Trophoblast cell (in vitro differentiated cells and primary cell): Measurements from ENCODE around the gene CAMSAP1.
A peak's percentile ranks its signal among the peaks of the same experiment; 100 is the strongest.
"Not testable (repeated sequence)": the region's sequence is repeated elsewhere in the genome, so short reads cannot be mapped to it uniquely, and the experiment has no call there.

Experiments used
- DNase-seq, 2 donors: peaks; one replicate each; pipeline ENCODE4 v3.0.0-alpha.2; 2016
- H2AFZ ChIP-seq: 2 replicates; pipeline ENCODE4 v1.6.1; 2013; ENCODE audit warnings: low read length, moderate library complexity, mild to moderate bottlenecking; ENCODE audit not compliant: insufficient read depth, poor library complexity
- H2AK5ac ChIP-seq: 2 replicates; pipeline ENCODE4 v1.6.1; 2013; ENCODE audit warnings: mild to moderate bottlenecking, low read length
- H2BK120ac ChIP-seq: 2 replicates; pipeline ENCODE4 v1.6.1; 2013; ENCODE audit warnings: low read length, mild to moderate bottlenecking, moderate library complexity; ENCODE audit not compliant: insufficient read depth, poor library complexity
- H2BK12ac ChIP-seq: 2 replicates; pipeline ENCODE4 v1.6.1; 2013; ENCODE audit warnings: mild to moderate bottlenecking, low read length, moderate library complexity
- H2BK5ac ChIP-seq: 2 replicates; pipeline ENCODE4 v1.6.1; 2013; ENCODE audit warnings: low read length, low read depth, moderate library complexity, mild to moderate bottlenecking; ENCODE audit not compliant: poor library complexity
- H3K14ac ChIP-seq: 2 replicates; pipeline ENCODE4 v1.6.1; 2013; ENCODE audit warnings: mild to moderate bottlenecking, low read length
- H3K18ac ChIP-seq: 2 replicates; pipeline ENCODE4 v1.6.1; 2013; ENCODE audit warnings: mild to moderate bottlenecking, low read length
- H3K23ac ChIP-seq: 2 replicates; pipeline ENCODE4 v1.6.1; 2013; ENCODE audit warnings: low read length
- H3K27ac ChIP-seq: 2 replicates; pipeline ENCODE4 v1.5.1; 2013; ENCODE audit warnings: low read depth, mild to moderate bottlenecking, inconsistent platforms, low read length, moderate library complexity
- H3K27me3 ChIP-seq: 2 replicates; pipeline ENCODE4 v1.6.1; 2013; ENCODE audit warnings: inconsistent platforms, mild to moderate bottlenecking, low read length, moderate library complexity; ENCODE audit not compliant: insufficient read depth
- H3K36me3 ChIP-seq, 2 experiments: 1 replicate in 1 of 2; 2 replicates in 1 of 2; pipeline ENCODE4 v1.6.1; 2013; ENCODE audit warnings: low read length in 2 of 2, mild to moderate bottlenecking in 2 of 2, moderate library complexity in 1 of 2; ENCODE audit not compliant: insufficient read depth in 2 of 2, control insufficient read depth in 1 of 2
- H3K4ac ChIP-seq: 2 replicates; pipeline ENCODE4 v1.6.1; 2013; ENCODE audit warnings: low read depth, mild to moderate bottlenecking, low read length, moderate library complexity
- H3K4me1 ChIP-seq, 2 experiments: 1 replicate in 1 of 2; 2 replicates in 1 of 2; pipeline ENCODE4 v1.6.1; 2013; ENCODE audit warnings: low read length in 2 of 2, mild to moderate bottlenecking in 2 of 2, moderate library complexity in 1 of 2; ENCODE audit not compliant: insufficient read depth in 2 of 2, control insufficient read depth in 1 of 2
- H3K4me2 ChIP-seq: 2 replicates; pipeline ENCODE4 v1.6.1; 2013; ENCODE audit warnings: inconsistent platforms, mild to moderate bottlenecking, low read length, moderate library complexity
- H3K4me3 ChIP-seq: 2 replicates; pipeline ENCODE4 v1.5.1; 2013; ENCODE audit warnings: mild to moderate bottlenecking, low read depth, low read length, inconsistent platforms
- H3K79me1 ChIP-seq: one replicate; pipeline ENCODE4 v1.6.1; 2013; ENCODE audit warnings: low read length
- H3K79me2 ChIP-seq: 2 replicates; pipeline ENCODE4 v1.6.1; 2013; ENCODE audit warnings: low read length, mild to moderate bottlenecking; ENCODE audit not compliant: control insufficient read depth, insufficient read depth, poor library complexity
- H3K9ac ChIP-seq: 2 replicates; pipeline ENCODE4 v1.6.1; 2013; ENCODE audit warnings: mild to moderate bottlenecking, low read length
- H3K9me3 ChIP-seq: 2 replicates; pipeline ENCODE4 v1.6.1; 2013; ENCODE audit warnings: low read depth, mild to moderate bottlenecking, control low read depth, inconsistent platforms, low read length; ENCODE audit not compliant: insufficient read depth
- H4K12ac ChIP-seq: 2 replicates; pipeline ENCODE4 v1.6.1; 2013; ENCODE audit warnings: low read depth, mild to moderate bottlenecking, low read length, moderate library complexity
- H4K8ac ChIP-seq: 2 replicates; pipeline ENCODE4 v1.6.1; 2013; ENCODE audit warnings: low read depth, mild to moderate bottlenecking, low read length, moderate library complexity
- H4K91ac ChIP-seq: one replicate; pipeline ENCODE4 v1.6.1; 2013; ENCODE audit warnings: low read depth, mild to moderate bottlenecking, low read length, moderate library complexity
- WGBS: extraction: QIAGEN DNeasy Blood & Tissue Kit; methylation state at CpG from one replicate; pipeline ENCODE4 v1.1.7; 2013; ENCODE audit warnings: missing lambda C conversion rate; ENCODE audit not compliant: insufficient read length, insufficient coverage; ENCODE audit errors: extremely low coverage; 5-methylcytosine and 5-hydroxymethylcytosine counted together

The CAMSAP1 gene

DNA sequence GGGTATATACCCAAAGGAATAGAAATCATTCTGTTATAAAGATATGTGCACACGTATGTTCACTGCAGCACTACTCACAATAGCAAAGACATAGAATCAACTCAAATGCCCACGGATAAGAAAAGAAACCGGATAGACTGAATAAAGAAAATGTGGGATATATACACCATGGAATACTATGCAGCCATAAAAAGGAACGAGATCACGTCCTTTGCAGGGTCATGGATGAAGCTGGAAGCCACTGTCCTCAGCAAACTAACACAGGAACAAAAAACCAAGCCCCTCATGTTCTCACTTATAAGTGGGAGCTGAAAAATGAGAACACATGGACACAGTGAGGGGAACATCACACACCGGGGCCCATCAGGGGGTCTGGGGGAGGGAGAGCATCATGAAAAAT is 36.3 kb upstream of the CAMSAP1 start:
- H3K14ac ChIP-seq, H3K9ac ChIP-seq, DNase-seq, H2BK120ac ChIP-seq, H3K9me3 ChIP-seq, H3K4me3 ChIP-seq, H2AK5ac ChIP-seq, H3K27me3 ChIP-seq, H3K4ac ChIP-seq, H2BK5ac ChIP-seq, H3K27ac ChIP-seq, H3K18ac ChIP-seq, H3K4me2 ChIP-seq, H3K79me2 ChIP-seq, H3K23ac ChIP-seq, H2BK12ac ChIP-seq, H4K12ac ChIP-seq, H4K91ac ChIP-seq, H2AFZ ChIP-seq, H4K8ac ChIP-seq: not testable (repeated sequence)
- Histone ChIP-seq H3K36me3 (peaks cover 43 to 52% of the 10 kb centered on the region in 2 experiments), H3K79me1 (peaks cover 14% of the 10 kb centered on the region), H3K4me1 (peaks cover 20 to 26% of the 10 kb centered on the region in 2 experiments)
- WGBS: no CpG with 5 or more reads among the region's 6 CpGs

DNA sequence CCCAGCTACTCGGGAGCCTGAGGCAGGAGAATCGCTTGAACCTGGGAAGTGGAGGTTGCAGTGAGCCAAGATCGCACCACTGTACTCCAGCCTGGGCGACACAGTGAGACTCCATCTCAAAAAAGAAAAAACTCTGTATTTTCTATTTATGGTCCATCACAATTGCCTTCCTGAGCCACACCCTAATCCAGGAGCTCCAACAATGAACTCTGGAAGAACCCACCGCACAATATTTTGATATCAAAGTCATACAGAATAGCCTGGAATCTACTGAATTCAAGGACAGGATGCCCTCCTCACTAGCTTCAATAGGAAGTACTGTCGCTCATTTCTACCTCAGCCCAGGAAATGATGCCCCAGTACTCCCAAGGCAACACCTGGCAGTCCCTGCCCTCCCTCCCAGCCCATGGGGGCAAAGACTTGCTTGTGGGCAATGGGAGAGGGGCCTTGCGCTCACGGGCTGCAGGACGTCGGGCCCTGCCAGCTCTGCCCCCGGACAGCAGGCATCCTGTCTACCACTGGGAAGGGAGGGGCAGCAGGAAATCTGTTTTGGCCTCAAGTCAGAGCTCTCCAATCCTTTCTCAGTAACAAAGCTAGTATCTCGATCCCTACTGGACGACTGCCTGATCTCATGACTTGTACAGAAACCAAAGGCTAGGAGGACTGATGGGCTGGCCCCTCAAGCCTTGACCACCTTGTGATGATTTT is 34.1 kb upstream of the CAMSAP1 start:
- Histone ChIP-seq H3K27me3 (no peaks in the 10 kb centered on the region), H2BK120ac (no peak overlapping the region), H2AK5ac (no peak overlapping the region), H3K4ac (no peak overlapping the region), H2BK12ac (no peak overlapping the region), H3K4me3 (no peak overlapping the region), H3K36me3 (peaks cover 50 to 61% of the 10 kb centered on the region in 2 experiments), H3K4me1 (peaks cover 3 to 10% of the 10 kb centered on the region in 2 experiments), H4K91ac (no peak overlapping the region), H4K12ac (no peak overlapping the region), H3K23ac (no peak overlapping the region), H3K79me1 (peaks cover 2% of the 10 kb centered on the region), H2BK5ac (no peak overlapping the region), H3K4me2 (no peak overlapping the region), H4K8ac (no peak overlapping the region), H3K14ac (no peak overlapping the region), H2AFZ (no peak overlapping the region), H3K79me2 (no peaks in the 10 kb centered on the region), H3K9me3 (peaks cover 1% of the 10 kb centered on the region), H3K9ac (no peak overlapping the region), H3K27ac (no peak overlapping the region), H3K18ac (no peak overlapping the region)
- WGBS: no CpG with 5 or more reads among the region's 13 CpGs
- no peak for DNase-seq

- Histone ChIP-seq H3K18ac (no peak overlapping the region), H3K79me1 (no peaks in the 10 kb centered on the region), H3K4me3 (peak overlapping the region; percentile 32), H2AK5ac (no peak overlapping the region), H3K27ac (no peak overlapping the region), H3K36me3 (peaks cover 40 to 49% of the 10 kb centered on the region in 2 experiments), H2BK120ac (no peak overlapping the region), H3K4ac (no peak overlapping the region), H2BK12ac (no peak overlapping the region), H4K91ac (no peak overlapping the region), H3K79me2 (no peaks in the 10 kb centered on the region), H3K4me2 (no peak overlapping the region), H4K8ac (no peak overlapping the region), H3K9me3 (peaks cover 1% of the 10 kb centered on the region), H3K14ac (no peak overlapping the region), H2BK5ac (no peak overlapping the region), H3K9ac (no peak overlapping the region), H3K23ac (no peak overlapping the region), H3K4me1 (no peaks in the 10 kb centered on the region), H2AFZ (no peak overlapping the region), H4K12ac (no peak overlapping the region), H3K27me3 (no peaks in the 10 kb centered on the region)
- WGBS: no CpG with 5 or more reads among the region's 33 CpGs
- DNase-seq: no peak
Observed at GRCh38 chr9:135939351-135940265, 32.3 kb upstream of the CAMSAP1 start.

- no peak overlapping the region for H3K18ac ChIP-seq
- no peaks in the 10 kb centered on the region for H3K27me3 ChIP-seq
- no peak overlapping the region for H3K23ac ChIP-seq
- no peak overlapping the region for H4K91ac ChIP-seq
- no peak overlapping the region for H3K27ac ChIP-seq
- no peak overlapping the region for H2AK5ac ChIP-seq
- H3K14ac ChIP-seq: no peak overlapping the region
- no peak for DNase-seq
- no peak overlapping the region for H3K4ac ChIP-seq
- H3K4me1 ChIP-seq: no peaks in the 10 kb centered on the region
- H3K79me1 ChIP-seq: no peaks in the 10 kb centered on the region
- no peak overlapping the region for H3K4me3 ChIP-seq
- H3K79me2 ChIP-seq: no peaks in the 10 kb centered on the region
- WGBS: no CpG with 5 or more reads among the region's 44 CpGs
- peaks cover 44 to 51% of the 10 kb centered on the region in 2 experiments for H3K36me3 ChIP-seq
- no peak overlapping the region for H2BK12ac ChIP-seq
- no peak overlapping the region for H4K8ac ChIP-seq
- no peak overlapping the region for H4K12ac ChIP-seq
- no peak overlapping the region for H2BK5ac ChIP-seq
- peaks cover 1% of the 10 kb centered on the region for H3K9me3 ChIP-seq
- no peak overlapping the region for H3K4me2 ChIP-seq
- H2BK120ac ChIP-seq: no peak overlapping the region
- H3K9ac ChIP-seq: no peak overlapping the region
- H2AFZ ChIP-seq: no peak overlapping the region
Observed at GRCh38 chr9:135937521-135938489, 30.5 kb upstream of the CAMSAP1 start.
